SK-N-SH (cell line): ENCODE results near the gene STARD8. TPM values are rescaled to one million over a fixed set of nuclear protein-coding genes. Genes with fewer than 3 reads are reported as not detected.

ENCODE experiments used
- CTCF ChIA-PET: fragments of 300-600, 350-600 bp; formaldehyde crosslinking; extraction: SDS; loops from one replicate; lab custom pipeline; 2021; lab: Yijun Ruan, JAX
- POLR2A ChIA-PET: fragments of 350-600 bp; sonication (Branson Sonifier 250); formaldehyde crosslinking; extraction: SDS; loops from one replicate; lab custom pipeline; 2020; ENCODE audit warnings: antibody characterized with exemption, inconsistent platforms; lab: Yijun Ruan, JAX
- DNase-seq: peaks from one replicate; pipeline ENCODE4 v3.0.0; 2012
- H2AFZ ChIP-seq: fragments of 200-600 bp; sonication (generic); 2 replicates; pipeline ENCODE4 v1.8.1; 2016; ENCODE audit warnings: antibody characterized with exemption, mild to moderate bottlenecking, low read depth
- H3F3A ChIP-seq: fragments of 200-600 bp; sonication (generic); replicated peaks from 2 replicates; pipeline ENCODE3; 2016; ENCODE audit warnings: antibody characterized with exemption, mild to moderate bottlenecking; ENCODE audit not compliant: insufficient read depth
- H3K27ac ChIP-seq, 2 experiments: fragments of 200-500 bp in 1 of 2; fragments of 200-600 bp in 1 of 2; sonication (Bioruptor generic) in 1 of 2; sonication (generic), shearing (Covaris generic) in 1 of 2; 2 replicates each; pipeline versions ENCODE4 v1.5.1 to v1.6.1; 2014 to 2016; ENCODE audit warnings: low read depth in 2 of 2, inconsistent platforms in 1 of 2, low read length in 1 of 2, mild to moderate bottlenecking in 1 of 2, mixed read lengths in 1 of 2
- H3K27me3 ChIP-seq: fragments of 200-600 bp; sonication (generic), shearing (Covaris generic); 2 replicates; pipeline ENCODE4 v1.6.1; 2016; ENCODE audit warnings: mixed run types; ENCODE audit not compliant: insufficient read depth
- H3K36me3 ChIP-seq, 2 experiments: fragments of 200-500 bp in 1 of 2; fragments of 200-600 bp in 1 of 2; sonication (Bioruptor generic) in 1 of 2; sonication (generic) in 1 of 2; replicated peaks in 1 of 2; 2 replicates each; pipeline versions ENCODE3 to v1.5.1; 2014 to 2016; ENCODE audit warnings: low read length in 1 of 2, mild to moderate bottlenecking in 1 of 2; ENCODE audit not compliant: insufficient read depth in 2 of 2, control insufficient read depth in 1 of 2
- H3K4me1 ChIP-seq, 2 experiments: fragments of 200-500 bp in 1 of 2; fragments of 200-600 bp in 1 of 2; sonication (Bioruptor generic) in 1 of 2; sonication (generic), shearing (Covaris generic) in 1 of 2; 2 replicates each; pipeline versions ENCODE4 v1.5.1 to v1.6.1; 2014 to 2016; ENCODE audit warnings: low read depth in 1 of 2, low read length in 1 of 2, mixed run types in 1 of 2; ENCODE audit not compliant: insufficient read depth in 2 of 2, control insufficient read depth in 1 of 2
- H3K4me2 ChIP-seq: fragments of 200-600 bp; sonication (generic), shearing (Covaris generic); 2 replicates; pipeline ENCODE4 v1.6.1; 2017; ENCODE audit warnings: mixed run types
- H3K4me3 ChIP-seq, 2 experiments: fragments of 200-500 bp in 1 of 2; fragments of 200-600 bp in 1 of 2; sonication (Bioruptor generic) in 1 of 2; sonication (generic), shearing (Covaris generic) in 1 of 2; 2 replicates each; pipeline versions ENCODE4 v1.5.1 to v1.8.1; 2014 to 2016; ENCODE audit warnings: low read depth in 2 of 2, inconsistent platforms in 1 of 2, low read length in 1 of 2, mild to moderate bottlenecking in 1 of 2, mixed read lengths in 1 of 2, moderate library complexity in 1 of 2
- H3K79me2 ChIP-seq: fragments of 200-600 bp; sonication (generic); 2 replicates; pipeline ENCODE4 v1.8.1; 2017; ENCODE audit warnings: mild to moderate bottlenecking; ENCODE audit not compliant: insufficient read depth
- H3K9ac ChIP-seq: fragments of 200-600 bp; sonication (generic); 2 replicates; pipeline ENCODE4 v1.6.1; 2017; ENCODE audit warnings: mixed run types
- H3K9me2 ChIP-seq: fragments of 200-600 bp; sonication (generic); 2 replicates; pipeline ENCODE4 v1.6.1; 2017; ENCODE audit warnings: mixed run types
- H3K9me3 ChIP-seq: fragments of 200-600 bp; sonication (generic); 2 replicates; pipeline ENCODE4 v1.6.1; 2017; ENCODE audit warnings: mixed run types, mild to moderate bottlenecking, moderate library complexity
- H4K20me1 ChIP-seq: fragments of 200-600 bp; sonication (generic); 2 replicates; pipeline ENCODE4 v1.6.1; 2017; ENCODE audit warnings: mild to moderate bottlenecking, mixed run types; ENCODE audit not compliant: insufficient read depth
- CHD2 ChIP-seq: fragments of 150-350 bp; IDR thresholded peaks from 2 replicates; pipeline ENCODE4 v1.6.1; 2018; ENCODE audit warnings: low read length; ENCODE audit not compliant: partially characterized antibody
- CTCF ChIP-seq: fragments of 200-600 bp; sonication (generic); IDR thresholded peaks from 2 replicates; pipeline ENCODE4 v1.6.1; 2017; ENCODE audit warnings: antibody characterized with exemption, mild to moderate bottlenecking, moderate library complexity
- FOSL2 ChIP-seq: IDR thresholded peaks from 2 replicates; pipeline ENCODE4 v1.4.0; 2012; ENCODE audit warnings: low read depth, mild to moderate bottlenecking, moderate library complexity, borderline replicate concordance
- GATA2 ChIP-seq: sonication (generic); formaldehyde crosslinking; IDR thresholded peaks from 2 replicates; pipeline ENCODE4 v1.5.0; 2020; ENCODE audit warnings: mild to moderate bottlenecking, missing genetic modification reagents
- JUND ChIP-seq: IDR thresholded peaks from 2 replicates; pipeline ENCODE4 v1.4.0; 2012
- MEF2A ChIP-seq: IDR thresholded peaks from 2 replicates; pipeline ENCODE4 v1.4.0; 2012; ENCODE audit warnings: low read depth, borderline replicate concordance
- MXI1 ChIP-seq: IDR thresholded peaks from 2 replicates; pipeline ENCODE4 v1.6.1; 2012; ENCODE audit warnings: mild to moderate bottlenecking, low read depth, low read length, improper control_type of control experiment
- NFIC ChIP-seq: IDR thresholded peaks from 2 replicates; pipeline ENCODE4 v1.4.0; 2012; ENCODE audit warnings: borderline replicate concordance
- NRF1 ChIP-seq: IDR thresholded peaks from 2 replicates; pipeline ENCODE4 v1.6.1; 2012; ENCODE audit warnings: low read depth, mild to moderate bottlenecking, low read length
- POLR2AphosphoS5 ChIP-seq: IDR thresholded peaks from 2 replicates; pipeline ENCODE4 v1.6.1; 2012; ENCODE audit warnings: low read depth, low read length
- RCOR1 ChIP-seq: fragments of 150-350 bp; IDR thresholded peaks from 2 replicates; pipeline ENCODE4 v1.6.1; 2017; ENCODE audit warnings: antibody characterized with exemption, low read length
- SIN3A ChIP-seq: IDR thresholded peaks from 2 replicates; pipeline ENCODE4 v1.6.1; 2012; ENCODE audit warnings: low read depth, mild to moderate bottlenecking, low read length, moderate library complexity, borderline replicate concordance
- SMC3 ChIP-seq: IDR thresholded peaks from 2 replicates; pipeline ENCODE4 v1.6.1; 2012; ENCODE audit warnings: low read depth, low read length, improper control_type of control experiment
- USF1 ChIP-seq: IDR thresholded peaks from 2 replicates; pipeline ENCODE4 v1.4.0; 2012; ENCODE audit warnings: low read depth, borderline replicate concordance
- USF2 ChIP-seq: fragments of 150-350 bp; IDR thresholded peaks from 2 replicates; pipeline ENCODE4 v1.6.1; 2017; ENCODE audit warnings: antibody characterized with exemption, low read length, low read depth, borderline replicate concordance
- YY1 ChIP-seq: IDR thresholded peaks from 2 replicates; pipeline ENCODE4 v1.4.0; 2012; ENCODE audit warnings: low read depth, mild to moderate bottlenecking
- ZBTB33 ChIP-seq: IDR thresholded peaks from 2 replicates; pipeline ENCODE4 v1.4.0; 2012; ENCODE audit warnings: low read depth, borderline replicate concordance
- WGBS: methylation state at CpG from one replicate; pipeline ENCODE4 v1.1.6; 2017; ENCODE audit warnings: low lambda C conversion rate; 5-methylcytosine and 5-hydroxymethylcytosine counted together
- polyA plus RNA-seq, 3 experiments: library from polyadenylated mRNA; depleted of rRNA; stranded (reverse); fragments of >200 nt; gene quantifications; 2 replicates each; pipeline ENCODE4 v1.2.3, GENCODE V29; 2012

Gene STARD8
- polyA plus RNA-seq, 1 of the 3 experiments (the other 2 are of a cell fraction): 2.6 TPM

GRCh38 chrX:68751372-68751771 lies 103.9 kb downstream of the STARD8 start:
- Histone ChIP-seq H3K27ac (no peak overlapping the region), H3K36me3 (no peaks in the 10 kb centered on the region), H3K4me1 (no peaks in the 10 kb centered on the region), H4K20me1 (no peaks in the 10 kb centered on the region), H3K9me2 (no peaks in the 10 kb centered on the region), H3K4me3 (no peak overlapping the region), H3K27me3 (peaks cover 9% of the 10 kb centered on the region), H3K9ac (no peak overlapping the region), H3K79me2 (no peaks in the 10 kb centered on the region), H2AFZ (no peak overlapping the region), H3K9me3 (no peaks in the 10 kb centered on the region), H3K4me2 (no peak overlapping the region), H3F3A (no peaks in the 10 kb centered on the region)
- WGBS: 0% methylated on average over 1 of the region's 2 CpGs
- DNase-seq: no peak
- POLR2A ChIA-PET: no interaction called here
- CTCF ChIA-PET: interaction anchor here (0.8 to 1.2 kb wide), 2 partner anchors 18 to 123 kb away, joined by 3 to 4 read pairs; no protein-coding TSS in a partner anchor
- TF ChIP-seq MEF2A (no peak), USF1 (no peak), USF2 (no peak), POLR2AphosphoS5 (no peak), CTCF (no peak), ZBTB33 (no peak), FOSL2 (no peak)

GRCh38 chrX:68753218-68753617 lies 105.8 kb downstream of the STARD8 start:
- POLR2A ChIA-PET: no interaction called here
- Histone ChIP-seq H3K27ac (no peak overlapping the region), H3K9ac (no peak overlapping the region), H3K27me3 (peaks cover 6% of the 10 kb centered on the region), H3K36me3 (no peaks in the 10 kb centered on the region), H3K4me2 (no peak overlapping the region), H3K4me1 (no peaks in the 10 kb centered on the region), H3K4me3 (no peak overlapping the region), H3K9me2 (no peaks in the 10 kb centered on the region), H4K20me1 (no peaks in the 10 kb centered on the region), H3F3A (no peaks in the 10 kb centered on the region), H3K79me2 (no peaks in the 10 kb centered on the region), H3K9me3 (no peaks in the 10 kb centered on the region), H2AFZ (no peak overlapping the region)
- 26% methylated on average over 2 of the region's 2 CpGs for WGBS
- CTCF ChIA-PET: interaction anchor here (1.3 kb wide), 1 partner anchor 19 kb away, joined by 3 read pairs; no protein-coding TSS in a partner anchor
- no peak for DNase-seq
- TF ChIP-seq SMC3: no peak
- no peak for TF ChIP-seq NFIC
- TF ChIP-seq RCOR1: no peak
- no peak for TF ChIP-seq JUND
- TF ChIP-seq CHD2: no peak
- no peak for TF ChIP-seq YY1
- no peak for TF ChIP-seq NRF1
- TF ChIP-seq MXI1: no peak
- TF ChIP-seq ZBTB33: no peak
- no peak for TF ChIP-seq GATA2 (CRISPR knock-in tag)
- no peak for TF ChIP-seq SIN3A
